Stimulated activated CD4-positive, alpha-beta T cell treated with anti-CD3 and anti-CD28 coated beads, Interleukin-1b, Interleukin-23, amount 100 ng/mL, for 1 hour (primary cell): ENCODE data around the gene DSCAML1.

Experiments used
- DNase-seq, 2 donors: peaks; one replicate each; pipeline ENCODE4 v3.0.0-alpha.2; 2020; ENCODE audit warnings: low read depth in 2 of 2

Gene DSCAML1

GRCh38 chr11:117585631-117586030, 211.4 kb downstream of the DSCAML1 start:
- DNase-seq, result no peak

- DNase-seq, result no peak
Observed at GRCh38 chr11:117584056-117584830, 212.8 kb downstream of the DSCAML1 start.

GRCh38 chr11:117583063-117583801, 213.8 kb downstream of the DSCAML1 start:
- no peak for DNase-seq

- DNase-seq, result no peak
Observed at GRCh38 chr11:117582433-117582832, 214.6 kb downstream of the DSCAML1 start.

GRCh38 chr11:117580866-117581265, 216.2 kb downstream of the DSCAML1 start:
- no peak for DNase-seq

GRCh38 chr11:117579161-117579560, 217.9 kb downstream of the DSCAML1 start:
- no peak for DNase-seq

GRCh38 chr11:117575856-117576255, 221.2 kb downstream of the DSCAML1 start:
- DNase-seq, result no peak

- no peak for DNase-seq
Observed at GRCh38 chr11:117574551-117574950, 222.5 kb downstream of the DSCAML1 start.

- no peak for DNase-seq
Observed at GRCh38 chr11:117573326-117573725, 223.7 kb downstream of the DSCAML1 start.

GRCh38 chr11:117572671-117573070, 224.3 kb downstream of the DSCAML1 start:
- no peak for DNase-seq

- DNase-seq, result no peak
Observed at GRCh38 chr11:117572129-117572528, 224.9 kb downstream of the DSCAML1 start.

- DNase-seq, result no peak
Observed at GRCh38 chr11:117570701-117571100, 226.3 kb downstream of the DSCAML1 start.

GRCh38 chr11:117569911-117570310, 227.1 kb downstream of the DSCAML1 start:
- no peak for DNase-seq

GRCh38 chr11:117565709-117566108, 231.3 kb downstream of the DSCAML1 start:
- DNase-seq, result no peak

- no peak for DNase-seq
Observed at GRCh38 chr11:117564321-117564720, 232.7 kb downstream of the DSCAML1 start.

- no peak for DNase-seq
Observed at GRCh38 chr11:117563556-117563955, 233.5 kb downstream of the DSCAML1 start.

- no peak for DNase-seq
Observed at GRCh38 chr11:117562136-117562535, 234.9 kb downstream of the DSCAML1 start.

GRCh38 chr11:117560780-117561530, 236.1 kb downstream of the DSCAML1 start:
- DNase-seq, result no peak

GRCh38 chr11:117559698-117560097, 237.3 kb downstream of the DSCAML1 start:
- DNase-seq, result no peak

- no peak for DNase-seq
Observed at GRCh38 chr11:117557361-117557760, 239.7 kb downstream of the DSCAML1 start.

GRCh38 chr11:117554601-117555333, 242.2 kb downstream of the DSCAML1 start:
- DNase-seq, result no peak

GRCh38 chr11:117552626-117553025, 244.4 kb downstream of the DSCAML1 start:
- DNase-seq, result no peak
